Measurements from ENCODE around the gene DCPS. TPM values are rescaled to one million over a fixed set of nuclear protein-coding genes. Genes with fewer than 3 reads are reported as not detected.
"Not testable (repeated sequence)": the region's sequence is repeated elsewhere in the genome, so short reads cannot be mapped to it uniquely, and the experiment has no call there.

DCPS gene
- total RNA-seq, 1 donor from 2014 or later: 6.6 TPM

GRCh38 chr11:126290887-126291286 lies 13.0 kb upstream of the DCPS start:
- no peak for DNase-seq

GRCh38 chr11:126293726-126294125 lies 10.1 kb upstream of the DCPS start:
- DNase-seq: no peak

- DNase-seq: no peak
These were observed 6.9 kb upstream of the DCPS start for GRCh38 chr11:126297004-126297403.

- DNase-seq: no peak
These were observed 706 bp downstream of the DCPS start for GRCh38 chr11:126304457-126305075.

GRCh38 chr11:126305699-126306098 lies 1.8 kb downstream of the DCPS start:
- no peak for DNase-seq

GRCh38 chr11:126307706-126308105 lies 3.8 kb downstream of the DCPS start:
- peak; percentile 71 for DNase-seq

GRCh38 chr11:126308271-126308671 lies 4.4 kb downstream of the DCPS start:
- DNase-seq: no peak

- DNase-seq: not testable (repeated sequence)
These were observed 4.9 kb downstream of the DCPS start for GRCh38 chr11:126308771-126309170.

- peak; percentile 91 for DNase-seq
These were observed 6.5 kb downstream of the DCPS start for GRCh38 chr11:126310200-126310991.

GRCh38 chr11:126310992-126311310 lies 7.1 kb downstream of the DCPS start:
- DNase-seq: no peak

GRCh38 chr11:126311401-126312291 lies 7.8 kb downstream of the DCPS start:
- no peak for DNase-seq

- no peak for DNase-seq
These were observed 9.1 kb downstream of the DCPS start for GRCh38 chr11:126312961-126313360.

GRCh38 chr11:126313826-126314225 lies 10.0 kb downstream of the DCPS start:
- no peak for DNase-seq

GRCh38 chr11:126317432-126317755 lies 13.5 kb downstream of the DCPS start:
- DNase-seq: no peak

GRCh38 chr11:126317756-126318573 lies 14.1 kb downstream of the DCPS start:
- no peak for DNase-seq

- no peak for DNase-seq
These were observed 14.9 kb downstream of the DCPS start for GRCh38 chr11:126318574-126319373.

GRCh38 chr11:126319374-126319740 lies 15.5 kb downstream of the DCPS start:
- no peak for DNase-seq

GRCh38 chr11:126322996-126323395 lies 19.1 kb downstream of the DCPS start:
- no peak for DNase-seq

- no peak for DNase-seq
These were observed 23.6 kb downstream of the DCPS start for GRCh38 chr11:126327281-126328000.

GRCh38 chr11:126328001-126328390 lies 24.1 kb downstream of the DCPS start:
- no peak for DNase-seq

GRCh38 chr11:126328444-126328843 lies 24.6 kb downstream of the DCPS start:
- no peak for DNase-seq

Measured in dermis blood vessel endothelial cell (primary cell).